Vagina (tissue), 2 donors: ENCODE measurements around the gene FAM98B.

Source experiments
- POLR2AphosphoS5 ChIP-seq, 2 donors: sonication (generic); formaldehyde crosslinking; IDR thresholded peaks; one replicate each; pipeline ENCODE4 v1.9.0; 2017; ENCODE audit warnings: antibody characterized with exemption in 2 of 2, mild to moderate bottlenecking in 2 of 2, low read depth in 1 of 2; ENCODE audit not compliant: insufficient read depth in 1 of 2
- TF ChIP-seq, protein P1 (sequence below), 3 experiments: fragments of 450-650 bp in 2 of 3; fragments of 200-600 bp in 1 of 3; sonication (generic) in 1 of 3; IDR thresholded peaks; one replicate each; pipeline ENCODE4 v1.5.1; 2017 to 2019; ENCODE audit warnings: antibody characterized with exemption in 3 of 3, mild to moderate bottlenecking in 2 of 3, moderate library complexity in 2 of 3

DNA sequence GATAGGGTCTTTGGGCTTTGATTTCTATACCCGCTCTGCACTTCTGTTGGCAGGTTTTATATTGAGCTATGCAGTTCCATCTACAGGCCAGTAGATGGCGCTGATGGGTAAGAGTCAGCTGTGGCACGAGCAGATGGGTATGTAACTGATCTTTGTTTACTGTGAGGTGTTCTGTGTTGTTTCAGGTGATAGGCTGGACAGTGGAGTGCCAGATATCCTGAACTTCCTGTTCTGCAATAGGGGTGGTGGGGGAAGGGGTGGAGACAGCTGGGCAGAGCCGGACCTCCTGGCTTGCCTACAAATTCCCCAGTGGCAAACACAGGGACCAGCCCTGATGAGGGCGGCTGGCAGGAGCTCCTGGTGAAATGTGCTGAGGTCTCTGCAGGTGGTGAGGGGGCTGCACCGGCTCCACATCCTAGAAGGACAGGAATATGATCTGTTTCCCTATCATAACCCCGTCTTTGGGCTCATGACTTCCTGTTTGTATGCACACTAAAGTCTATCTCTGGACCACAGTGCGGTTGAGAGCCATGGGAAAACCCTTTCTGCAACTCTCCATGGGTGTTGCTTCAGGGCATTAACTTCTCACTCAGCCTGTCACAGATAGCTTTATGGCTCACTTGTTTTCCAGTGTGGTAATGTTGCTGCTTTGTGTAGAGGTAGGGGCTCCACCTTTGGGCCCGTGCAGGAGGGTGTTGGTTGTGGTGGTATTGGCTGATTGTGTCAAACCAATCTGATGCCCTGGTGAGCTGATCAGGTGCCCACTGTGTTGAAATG lies 13.4 kb upstream of the FAM98B start:
- TF ChIP-seq, protein P1, sequence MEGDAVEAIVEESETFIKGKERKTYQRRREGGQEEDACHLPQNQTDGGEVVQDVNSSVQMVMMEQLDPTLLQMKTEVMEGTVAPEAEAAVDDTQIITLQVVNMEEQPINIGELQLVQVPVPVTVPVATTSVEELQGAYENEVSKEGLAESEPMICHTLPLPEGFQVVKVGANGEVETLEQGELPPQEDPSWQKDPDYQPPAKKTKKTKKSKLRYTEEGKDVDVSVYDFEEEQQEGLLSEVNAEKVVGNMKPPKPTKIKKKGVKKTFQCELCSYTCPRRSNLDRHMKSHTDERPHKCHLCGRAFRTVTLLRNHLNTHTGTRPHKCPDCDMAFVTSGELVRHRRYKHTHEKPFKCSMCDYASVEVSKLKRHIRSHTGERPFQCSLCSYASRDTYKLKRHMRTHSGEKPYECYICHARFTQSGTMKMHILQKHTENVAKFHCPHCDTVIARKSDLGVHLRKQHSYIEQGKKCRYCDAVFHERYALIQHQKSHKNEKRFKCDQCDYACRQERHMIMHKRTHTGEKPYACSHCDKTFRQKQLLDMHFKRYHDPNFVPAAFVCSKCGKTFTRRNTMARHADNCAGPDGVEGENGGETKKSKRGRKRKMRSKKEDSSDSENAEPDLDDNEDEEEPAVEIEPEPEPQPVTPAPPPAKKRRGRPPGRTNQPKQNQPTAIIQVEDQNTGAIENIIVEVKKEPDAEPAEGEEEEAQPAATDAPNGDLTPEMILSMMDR (IDR thresholded peaks at IDR 0.05): peak; percentile 66 to 80 (median 70)
- TF ChIP-seq POLR2AphosphoS5 (IDR thresholded peaks at IDR 0.05; ENCODE audit: insufficient read depth in 1 of 2, low read depth in 1 of 2): no peak
